Ishikawa (cell line): ENCODE measurements around the gene FGD5.

Source experiments
- CEBPB ChIP-seq: IDR thresholded peaks from 2 replicates; pipeline ENCODE4 v1.6.1; 2012
- EGR1 ChIP-seq: IDR thresholded peaks from 2 replicates; pipeline ENCODE4 v1.6.1; 2012
- EP300 ChIP-seq: IDR thresholded peaks from 2 replicates; pipeline ENCODE4 v1.6.1; 2012; ENCODE audit warnings: borderline replicate concordance
- FOXM1 ChIP-seq: IDR thresholded peaks from 2 replicates; pipeline ENCODE4 v1.6.1; 2012; ENCODE audit warnings: low read depth, borderline replicate concordance
- MAX ChIP-seq: IDR thresholded peaks from 2 replicates; pipeline ENCODE4 v1.6.1; 2012
- RAD21 ChIP-seq: IDR thresholded peaks from 2 replicates; pipeline ENCODE4 v1.6.1; 2012; ENCODE audit warnings: low read depth
- REST ChIP-seq: IDR thresholded peaks from 2 replicates; pipeline ENCODE4 v1.6.1; 2012; ENCODE audit warnings: low read depth, mild to moderate bottlenecking
- TAF1 ChIP-seq: IDR thresholded peaks from 2 replicates; pipeline ENCODE4 v1.6.1; 2012; ENCODE audit warnings: low read depth, mild to moderate bottlenecking
- TCF12 ChIP-seq: IDR thresholded peaks from 2 replicates; pipeline ENCODE4 v1.6.1; 2012; ENCODE audit warnings: low read depth
- TEAD4 ChIP-seq: IDR thresholded peaks from 2 replicates; pipeline ENCODE4 v1.6.1; 2012
- YY1 ChIP-seq: IDR thresholded peaks from 2 replicates; pipeline ENCODE4 v1.6.1; 2012; ENCODE audit warnings: low read depth
- ZBTB7A ChIP-seq: IDR thresholded peaks from 2 replicates; pipeline ENCODE4 v1.6.1; 2012; ENCODE audit warnings: low read depth
- TF ChIP-seq, protein P1 (sequence below): IDR thresholded peaks from 2 replicates; pipeline ENCODE4 v1.6.1; 2012

DNA sequence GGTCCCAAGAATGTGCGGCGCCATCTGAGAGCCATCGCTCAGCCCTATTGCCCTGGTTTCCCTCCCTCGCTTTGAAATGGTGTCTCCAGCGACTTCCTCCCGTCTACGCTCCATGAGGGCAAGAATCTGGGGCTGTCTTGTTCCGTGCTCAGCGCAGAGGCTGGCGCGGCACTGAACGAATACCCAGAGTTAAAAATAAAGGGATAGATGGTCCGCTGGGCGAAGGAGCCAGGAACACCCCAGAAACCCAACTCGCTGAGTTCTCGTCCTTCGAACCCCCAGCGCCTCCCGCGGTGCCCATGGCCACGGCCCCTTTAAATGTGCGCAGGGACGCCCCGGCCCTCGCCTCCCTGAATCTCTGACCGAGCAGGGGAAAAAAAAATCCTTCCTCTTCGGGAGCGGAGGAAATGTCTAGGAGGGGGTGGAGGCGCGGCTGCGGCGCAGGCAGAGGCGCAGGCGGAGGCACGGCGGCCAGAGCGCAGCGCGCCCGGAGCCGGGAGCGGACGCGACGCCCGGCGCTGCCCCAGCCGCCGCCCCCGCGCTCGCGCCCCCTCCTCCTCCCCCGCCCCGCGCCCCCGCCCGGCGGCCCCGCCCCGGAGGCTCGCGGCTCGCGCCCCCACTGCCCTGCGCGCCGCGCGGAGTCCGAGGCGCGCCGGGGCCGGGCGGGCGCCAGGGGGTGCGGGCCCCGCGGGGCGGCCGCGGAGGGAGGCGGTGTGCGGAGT is 8.5 kb upstream of the FGD5 start:
- TF ChIP-seq YY1, result no peak
- TF ChIP-seq EP300, result no peak
- no peak for TF ChIP-seq FOXM1
- no peak for TF ChIP-seq TAF1
- no peak for TF ChIP-seq REST
- TF ChIP-seq RAD21, result no peak
- TF ChIP-seq EGR1, result no peak
- TF ChIP-seq, protein P1, sequence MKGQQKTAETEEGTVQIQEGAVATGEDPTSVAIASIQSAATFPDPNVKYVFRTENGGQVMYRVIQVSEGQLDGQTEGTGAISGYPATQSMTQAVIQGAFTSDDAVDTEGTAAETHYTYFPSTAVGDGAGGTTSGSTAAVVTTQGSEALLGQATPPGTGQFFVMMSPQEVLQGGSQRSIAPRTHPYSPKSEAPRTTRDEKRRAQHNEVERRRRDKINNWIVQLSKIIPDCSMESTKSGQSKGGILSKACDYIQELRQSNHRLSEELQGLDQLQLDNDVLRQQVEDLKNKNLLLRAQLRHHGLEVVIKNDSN, result no peak
- TF ChIP-seq TEAD4, result no peak
- TF ChIP-seq ZBTB7A, result no peak
- TF ChIP-seq MAX, result no peak; the same call in none of the 2 replicates
- no peak for TF ChIP-seq TCF12
- TF ChIP-seq CEBPB, result no peak
